OCI-LY7 (cell line): ENCODE data around the gene OR2A7.
"Not testable (repeated sequence)": the region's sequence is repeated elsewhere in the genome, so short reads cannot be mapped to it uniquely, and the experiment has no call there.

Source experiments
- EZH2phosphoT487 ChIP-seq: fragments of 200-600 bp; sonication (generic); IDR thresholded peaks from 2 replicates; pipeline ENCODE4 v1.6.1; 2018; ENCODE audit warnings: low read depth, borderline replicate concordance, mild to moderate bottlenecking, mixed run types, antibody characterized with exemption, low read length, moderate library complexity, mixed read lengths
- TF ChIP-seq, protein P1 (sequence below): fragments of 200-600 bp; sonication (generic); conservative IDR thresholded peaks from 2 replicates; pipeline ENCODE4 v1.5.1; 2014; ENCODE audit warnings: mild to moderate bottlenecking, antibody characterized with exemption, low read length, moderate library complexity, mixed read lengths

DNA sequence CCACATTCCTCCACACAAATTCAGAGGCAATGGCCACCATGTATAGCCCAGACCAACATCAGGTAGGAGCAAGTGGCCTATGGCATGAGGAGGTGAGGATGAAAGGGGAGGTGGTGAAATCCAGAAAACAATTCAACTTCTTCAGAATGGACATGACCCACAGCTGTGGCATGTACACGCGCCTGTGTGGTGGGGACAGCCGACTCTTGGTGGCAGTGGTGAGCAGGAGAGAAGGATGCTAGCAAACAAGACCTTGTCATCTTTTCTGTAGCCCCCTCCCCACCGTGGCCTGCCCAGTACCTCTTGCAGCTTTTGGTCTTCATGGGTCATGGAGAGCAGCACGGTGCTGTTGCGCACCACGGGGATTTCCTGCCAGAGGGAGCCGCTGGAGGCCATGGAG lies 17.4 kb upstream of the OR2A7 start:
- TF ChIP-seq, protein P1, sequence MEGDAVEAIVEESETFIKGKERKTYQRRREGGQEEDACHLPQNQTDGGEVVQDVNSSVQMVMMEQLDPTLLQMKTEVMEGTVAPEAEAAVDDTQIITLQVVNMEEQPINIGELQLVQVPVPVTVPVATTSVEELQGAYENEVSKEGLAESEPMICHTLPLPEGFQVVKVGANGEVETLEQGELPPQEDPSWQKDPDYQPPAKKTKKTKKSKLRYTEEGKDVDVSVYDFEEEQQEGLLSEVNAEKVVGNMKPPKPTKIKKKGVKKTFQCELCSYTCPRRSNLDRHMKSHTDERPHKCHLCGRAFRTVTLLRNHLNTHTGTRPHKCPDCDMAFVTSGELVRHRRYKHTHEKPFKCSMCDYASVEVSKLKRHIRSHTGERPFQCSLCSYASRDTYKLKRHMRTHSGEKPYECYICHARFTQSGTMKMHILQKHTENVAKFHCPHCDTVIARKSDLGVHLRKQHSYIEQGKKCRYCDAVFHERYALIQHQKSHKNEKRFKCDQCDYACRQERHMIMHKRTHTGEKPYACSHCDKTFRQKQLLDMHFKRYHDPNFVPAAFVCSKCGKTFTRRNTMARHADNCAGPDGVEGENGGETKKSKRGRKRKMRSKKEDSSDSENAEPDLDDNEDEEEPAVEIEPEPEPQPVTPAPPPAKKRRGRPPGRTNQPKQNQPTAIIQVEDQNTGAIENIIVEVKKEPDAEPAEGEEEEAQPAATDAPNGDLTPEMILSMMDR = not testable (repeated sequence)
- not testable (repeated sequence) for TF ChIP-seq EZH2phosphoT487
